GM21367 (cell line): Measurements from ENCODE around the gene PALM.
"Not testable (repeated sequence)": the region's sequence is repeated elsewhere in the genome, so short reads cannot be mapped to it uniquely, and the experiment has no call there.

ENCODE experiments used
- ATAC-seq: cut with Tn5 transposase; IDR thresholded peaks from one replicate; pipeline ENCODE4 v1.9.1; 2021; ENCODE audit not compliant: unreplicated experiment

The PALM gene

GRCh38 chr19:729965-730668 lies 21.4 kb downstream of the PALM start:
- no peak for ATAC-seq

- ATAC-seq, result no peak
Observed at GRCh38 chr19:731000-731399, 22.3 kb downstream of the PALM start.

GRCh38 chr19:732148-733069 lies 23.7 kb downstream of the PALM start:
- no peak for ATAC-seq

GRCh38 chr19:734716-735115 lies 26.0 kb downstream of the PALM start:
- ATAC-seq, result no peak

GRCh38 chr19:736125-736524 lies 27.4 kb downstream of the PALM start:
- ATAC-seq, result no peak

GRCh38 chr19:737591-738093 lies 28.9 kb downstream of the PALM start:
- no peak for ATAC-seq

GRCh38 chr19:738509-739128 lies 29.9 kb downstream of the PALM start:
- ATAC-seq, result no peak

- ATAC-seq, result no peak
Observed at GRCh38 chr19:739998-740715, 31.4 kb downstream of the PALM start.

GRCh38 chr19:740816-741505 lies 32.2 kb downstream of the PALM start:
- ATAC-seq, result not testable (repeated sequence)

GRCh38 chr19:741506-742131 lies 32.9 kb downstream of the PALM start:
- no peak for ATAC-seq

GRCh38 chr19:742540-743075 lies 33.9 kb downstream of the PALM start:
- no peak for ATAC-seq

- no peak for ATAC-seq
Observed at GRCh38 chr19:743168-743687, 34.5 kb downstream of the PALM start.

GRCh38 chr19:745138-745537 lies 36.4 kb downstream of the PALM start:
- ATAC-seq, result not testable (repeated sequence)

- ATAC-seq, result no peak
Observed at GRCh38 chr19:746208-746819, 37.6 kb downstream of the PALM start.

GRCh38 chr19:746956-747355 lies 38.2 kb downstream of the PALM start:
- ATAC-seq, result no peak

GRCh38 chr19:747432-748273 lies 38.9 kb downstream of the PALM start:
- ATAC-seq, result no peak

GRCh38 chr19:748274-748598 lies 39.5 kb downstream of the PALM start:
- ATAC-seq, result no peak

- ATAC-seq, result no peak
Observed at GRCh38 chr19:749811-750210, 41.1 kb downstream of the PALM start.
